ENCODE measurements around the gene FATE1.

DNA sequence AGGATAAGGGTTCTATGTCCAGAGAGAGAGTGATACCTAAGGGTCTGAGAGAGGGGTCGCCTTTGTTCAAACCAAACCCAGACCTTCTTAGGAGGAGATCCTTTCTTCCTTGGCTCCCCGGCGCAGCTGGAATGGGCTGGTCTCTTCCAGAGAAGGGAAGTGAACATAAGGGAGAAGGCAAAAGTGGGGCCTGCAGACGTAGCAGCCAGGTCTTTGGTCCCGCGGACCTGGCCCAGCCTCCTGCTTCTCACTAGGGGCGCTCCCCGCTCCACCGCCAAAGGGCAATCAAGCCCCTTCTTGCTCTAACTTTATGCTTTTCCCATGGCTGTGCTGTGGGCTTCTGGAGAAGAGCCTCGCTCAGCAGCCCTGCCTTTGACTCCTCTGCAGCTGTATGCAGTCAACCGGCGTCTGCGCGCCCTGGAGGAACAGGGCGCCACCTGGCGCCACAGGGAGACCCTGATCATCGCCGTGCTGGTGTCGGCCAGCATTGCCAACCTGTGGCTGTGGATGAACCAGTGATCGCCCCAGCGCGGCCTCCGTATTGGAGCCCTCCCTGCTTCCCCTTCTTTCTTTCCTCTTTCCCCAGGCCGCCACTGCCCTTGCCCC lies 6.5 kb downstream of the FATE1 start:
- no peak for TF ChIP-seq CTCF (conservative IDR thresholded peaks at IDR 0.05 in 1 of 2, IDR thresholded peaks at IDR 0.05 in 1 of 2; ENCODE audit: low read depth in 1 of 2, low read length in 2 of 2)
- no peak for TF ChIP-seq EZH2 (IDR thresholded peaks at IDR 0.05; ENCODE audit: low read length, missing control alignments)

Data from fibroblast of lung (primary cell).